Esophagus muscularis mucosa (tissue), 3 donors: ENCODE results near the gene AKT3.

Experiments used
- POLR2A ChIP-seq: fragments of 450-650 bp; IDR thresholded peaks from one replicate; pipeline ENCODE4 v1.6.1; 2017; ENCODE audit warnings: antibody characterized with exemption, moderate library complexity, mild to moderate bottlenecking, low read depth
- POLR2AphosphoS5 ChIP-seq, 2 donors: sonication (generic); formaldehyde crosslinking; IDR thresholded peaks; one replicate each; pipeline ENCODE4 v1.6.1; 2017; ENCODE audit warnings: antibody characterized with exemption in 2 of 2
- TF ChIP-seq, protein P1 (sequence below), 3 experiments: fragments of 200-600 bp in 2 of 3; fragments of 450-650 bp in 1 of 3; sonication (generic) in 2 of 3; IDR thresholded peaks; one replicate each; pipeline ENCODE4 v1.5.1; 2017 to 2019; ENCODE audit warnings: antibody characterized with exemption in 3 of 3, mild to moderate bottlenecking in 2 of 3, moderate library complexity in 1 of 3

DNA sequence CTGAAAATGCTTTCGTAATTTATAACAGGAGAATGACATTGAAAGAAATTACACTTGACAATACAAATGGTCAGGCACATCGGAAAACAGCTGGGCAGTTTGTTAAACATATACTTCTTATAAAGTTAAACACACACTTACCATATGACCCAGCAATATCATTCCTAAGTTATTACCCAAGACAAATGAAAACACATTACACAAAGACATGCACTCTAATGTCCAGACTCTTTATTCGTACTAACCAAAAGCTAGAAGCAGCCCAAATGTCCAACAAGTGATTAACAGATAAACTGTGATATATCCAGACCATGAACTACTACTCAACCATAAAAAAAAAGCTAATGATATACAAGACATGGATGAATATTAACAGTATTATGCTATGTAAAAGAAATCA is 8.5 kb downstream of the AKT3 start:
- TF ChIP-seq, protein P1, sequence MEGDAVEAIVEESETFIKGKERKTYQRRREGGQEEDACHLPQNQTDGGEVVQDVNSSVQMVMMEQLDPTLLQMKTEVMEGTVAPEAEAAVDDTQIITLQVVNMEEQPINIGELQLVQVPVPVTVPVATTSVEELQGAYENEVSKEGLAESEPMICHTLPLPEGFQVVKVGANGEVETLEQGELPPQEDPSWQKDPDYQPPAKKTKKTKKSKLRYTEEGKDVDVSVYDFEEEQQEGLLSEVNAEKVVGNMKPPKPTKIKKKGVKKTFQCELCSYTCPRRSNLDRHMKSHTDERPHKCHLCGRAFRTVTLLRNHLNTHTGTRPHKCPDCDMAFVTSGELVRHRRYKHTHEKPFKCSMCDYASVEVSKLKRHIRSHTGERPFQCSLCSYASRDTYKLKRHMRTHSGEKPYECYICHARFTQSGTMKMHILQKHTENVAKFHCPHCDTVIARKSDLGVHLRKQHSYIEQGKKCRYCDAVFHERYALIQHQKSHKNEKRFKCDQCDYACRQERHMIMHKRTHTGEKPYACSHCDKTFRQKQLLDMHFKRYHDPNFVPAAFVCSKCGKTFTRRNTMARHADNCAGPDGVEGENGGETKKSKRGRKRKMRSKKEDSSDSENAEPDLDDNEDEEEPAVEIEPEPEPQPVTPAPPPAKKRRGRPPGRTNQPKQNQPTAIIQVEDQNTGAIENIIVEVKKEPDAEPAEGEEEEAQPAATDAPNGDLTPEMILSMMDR (IDR thresholded peaks at IDR 0.05): no peak
- no peak for TF ChIP-seq POLR2AphosphoS5 (IDR thresholded peaks at IDR 0.05)
- no peak for TF ChIP-seq POLR2A
